ENCODE measurements around the gene NARF. TPM values are rescaled to one million over a fixed set of nuclear protein-coding genes. Genes with fewer than 3 reads are reported as not detected.
"Not testable (repeated sequence)": the region's sequence is repeated elsewhere in the genome, so short reads cannot be mapped to it uniquely, and the experiment has no call there.

The NARF gene
- total RNA-seq, 5 donors from 2014 or later (not counting 1 experiment from before 2014, with no cell fraction given), result 85.7 to 113 (median 101) TPM

DNA sequence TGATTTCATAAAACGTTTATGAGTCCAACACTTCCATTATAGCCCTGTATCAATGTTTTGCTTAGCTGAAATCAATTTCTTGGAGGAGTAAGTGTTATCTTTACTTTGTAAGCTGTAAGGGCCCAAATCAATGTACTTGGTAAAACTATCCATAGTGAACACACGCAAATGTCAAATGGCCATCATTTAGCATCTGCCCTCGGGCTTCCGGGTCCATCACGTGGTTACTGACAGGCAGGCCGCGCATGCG lies 687 bp upstream of the NARF start:
- WGBS (ENCODE audit: insufficient coverage), result 0% methylated on average over 7 of the region's 8 CpGs
- H3K36me3 ChIP-seq (ENCODE audit: control insufficient read depth in 2 of 2, extremely low read depth in 1 of 2, insufficient read depth in 1 of 2, low read length in 1 of 2), result peaks cover 0 to 23% of the 10 kb centered on the region in 2 donors
- peak overlapping the region; percentile 89 for H3K27ac ChIP-seq (ENCODE audit: low read length)
- ChIA-PET POLR2A (interaction anchor here in 1 of 2 donors (0.6 to 1.1 kb wide), 2 partner anchors 38 to 160 kb away, joined by 3 read pairs; no protein-coding TSS in a partner anchor), CTCF (interaction anchor here in 1 of 2 donors (1.1 kb wide), 1 partner anchor 9 kb away, joined by 4 read pairs; no protein-coding TSS in a partner anchor)
- peak overlapping the region; percentile 80 to 86 for H3K4me3 ChIP-seq (ENCODE audit: control insufficient read depth in 1 of 2, extremely low read depth in 1 of 2, low read length in 1 of 2)
- H3K4me1 ChIP-seq (ENCODE audit: control insufficient read depth in 1 of 2, extremely low read depth in 1 of 2, insufficient read depth in 2 of 2, low read length in 2 of 2), result peaks cover 16 to 32% of the 10 kb centered on the region in 2 experiments
- H3K9me3 Mint-ChIP-seq, result no peaks in the 10 kb centered on the region
- H3K27me3 ChIP-seq (replicated peaks in 1 of 2; ENCODE audit: control insufficient read depth in 2 of 2, extremely low read depth in 1 of 2, insufficient read depth in 2 of 2, low read length in 1 of 2), result no peaks in the 10 kb centered on the region
- H3K27me3 Mint-ChIP-seq, result no peaks in the 10 kb centered on the region
- H3K4me1 Mint-ChIP-seq, result peaks cover 27 to 35% (median 33%) of the 10 kb centered on the region in 3 donors
- DNase-seq (peak in 1 of 35 experiments; percentile 87), ATAC-seq (replicated peaks in 1 of 4) (no peak)
- peaks cover 15% of the 10 kb centered on the region for H3K36me3 Mint-ChIP-seq
- peak overlapping the region; percentile 94 to 97 for H3K27ac Mint-ChIP-seq
- H3K9me3 ChIP-seq, result no peaks in the 10 kb centered on the region
- peak overlapping the region; percentile 73 to 93 (median 89) for H3K4me3 Mint-ChIP-seq

- CTCF ChIA-PET, result interaction anchor here in 1 of 2 donors (0.9 kb wide), 1 partner anchor 31 kb away, joined by 3 read pairs; no protein-coding TSS in a partner anchor
- Mint-ChIP-seq H3K36me3 (peaks cover 25% of the 10 kb centered on the region), H3K27ac (peak overlapping the region; percentile 68 to 85), H3K27me3 (no peaks in the 10 kb centered on the region), H3K4me1 (peaks cover 27 to 41% (median 34%) of the 10 kb centered on the region in 3 donors), H3K4me3 (peak overlapping the region; percentile 84 to 93 (median 89)), H3K9me3 (no peaks in the 10 kb centered on the region)
- Histone ChIP-seq H3K27me3 (replicated peaks in 1 of 2; ENCODE audit: control insufficient read depth in 2 of 2, extremely low read depth in 1 of 2, insufficient read depth in 2 of 2, low read length in 1 of 2) (no peaks in the 10 kb centered on the region), H3K4me3 (ENCODE audit: control insufficient read depth in 1 of 2, extremely low read depth in 1 of 2, low read length in 1 of 2) (peak overlapping the region; percentile 80 to 86), H3K36me3 (ENCODE audit: control insufficient read depth in 2 of 2, extremely low read depth in 1 of 2, insufficient read depth in 1 of 2, low read length in 1 of 2) (peaks cover 4 to 34% of the 10 kb centered on the region in 2 donors), H3K9me3 (no peaks in the 10 kb centered on the region), H3K4me1 (ENCODE audit: control insufficient read depth in 1 of 2, extremely low read depth in 1 of 2, insufficient read depth in 2 of 2, low read length in 2 of 2) (peaks cover 16 to 36% of the 10 kb centered on the region in 2 experiments), H3K27ac (ENCODE audit: low read length) (no peak overlapping the region)
- POLR2A ChIA-PET, result no interaction called here
- ATAC-seq (replicated peaks in 1 of 4), result no peak
- under 1% methylated on average over 59 of the region's 62 CpGs for WGBS (ENCODE audit: insufficient coverage)
- peak in 15 of 35 experiments; percentile 6 to 56 (median 16) for DNase-seq
These were observed 414 bp downstream of the NARF start for GRCh38 chr17:82458885-82459424.

- DNase-seq; POLR2A ChIA-PET; H3K27ac ChIP-seq (ENCODE audit: low read length); H3K27ac Mint-ChIP-seq; H3K27me3 Mint-ChIP-seq; H3K9me3 Mint-ChIP-seq; H3K9me3 ChIP-seq; ATAC-seq (replicated peaks in 1 of 4); H3K4me3 ChIP-seq (ENCODE audit: control insufficient read depth in 1 of 2, extremely low read depth in 1 of 2, low read length in 1 of 2); H3K27me3 ChIP-seq (replicated peaks in 1 of 2; ENCODE audit: control insufficient read depth in 2 of 2, extremely low read depth in 1 of 2, insufficient read depth in 2 of 2, low read length in 1 of 2): not testable (repeated sequence)
- peaks cover 27 to 41% (median 34%) of the 10 kb centered on the region in 3 donors for H3K4me1 Mint-ChIP-seq
- peaks cover 35% of the 10 kb centered on the region for H3K36me3 Mint-ChIP-seq
- CTCF ChIA-PET, result interaction anchor here in 1 of 2 donors (0.9 kb wide), 1 partner anchor 32 kb away, joined by 3 read pairs; no protein-coding TSS in a partner anchor
- H3K36me3 ChIP-seq (ENCODE audit: control insufficient read depth in 2 of 2, extremely low read depth in 1 of 2, insufficient read depth in 1 of 2, low read length in 1 of 2), result peaks cover 10 to 44% of the 10 kb centered on the region in 2 donors
- H3K4me1 ChIP-seq (ENCODE audit: control insufficient read depth in 1 of 2, extremely low read depth in 1 of 2, insufficient read depth in 2 of 2, low read length in 2 of 2), result peaks cover 16 to 36% of the 10 kb centered on the region in 2 experiments
- WGBS (ENCODE audit: insufficient coverage), result 100% methylated on average over 1 of the region's 9 CpGs
- peak overlapping the region; percentile 24 to 89 (median 84) for H3K4me3 Mint-ChIP-seq
These were observed 1.4 kb downstream of the NARF start for GRCh38 chr17:82459936-82460335.

- 98% methylated on average over 9 of the region's 10 CpGs for WGBS (ENCODE audit: insufficient coverage)
- Mint-ChIP-seq H3K36me3 (peaks cover 50% of the 10 kb centered on the region), H3K27me3 (no peaks in the 10 kb centered on the region), H3K9me3 (no peaks in the 10 kb centered on the region), H3K4me3 (peak overlapping the region in 1 of 3 donors; percentile 11), H3K27ac (peak overlapping the region; percentile 0 to 63), H3K4me1 (peaks cover 26 to 37% (median 33%) of the 10 kb centered on the region in 3 donors)
- H3K27ac ChIP-seq (ENCODE audit: low read length), result no peak overlapping the region
- CTCF ChIA-PET, result no interaction called here
- H3K4me1 ChIP-seq (ENCODE audit: control insufficient read depth in 1 of 2, extremely low read depth in 1 of 2, insufficient read depth in 2 of 2, low read length in 2 of 2), result peaks cover 13 to 35% of the 10 kb centered on the region in 2 experiments
- no peaks in the 10 kb centered on the region for H3K27me3 ChIP-seq (replicated peaks in 1 of 2; ENCODE audit: control insufficient read depth in 2 of 2, extremely low read depth in 1 of 2, insufficient read depth in 2 of 2, low read length in 1 of 2)
- no peak for DNase-seq
- H3K36me3 ChIP-seq (ENCODE audit: control insufficient read depth in 2 of 2, extremely low read depth in 1 of 2, insufficient read depth in 1 of 2, low read length in 1 of 2), result peaks cover 10 to 58% of the 10 kb centered on the region in 2 donors
- no peak overlapping the region for H3K4me3 ChIP-seq (ENCODE audit: control insufficient read depth in 1 of 2, extremely low read depth in 1 of 2, low read length in 1 of 2)
- H3K9me3 ChIP-seq, result no peaks in the 10 kb centered on the region
- POLR2A ChIA-PET, result no interaction called here
- no peak for ATAC-seq (replicated peaks in 1 of 4)
These were observed 3.4 kb downstream of the NARF start for GRCh38 chr17:82461827-82462524.

- Mint-ChIP-seq H3K27ac (no peak overlapping the region), H3K27me3 (no peaks in the 10 kb centered on the region), H3K9me3 (no peaks in the 10 kb centered on the region), H3K36me3 (peaks cover 51% of the 10 kb centered on the region), H3K4me3 (no peak overlapping the region), H3K4me1 (peaks cover 16 to 26% (median 22%) of the 10 kb centered on the region in 3 donors)
- H3K4me3 ChIP-seq (ENCODE audit: control insufficient read depth in 1 of 2, extremely low read depth in 1 of 2, low read length in 1 of 2), result no peak overlapping the region
- no peaks in the 10 kb centered on the region for H3K9me3 ChIP-seq
- ChIA-PET POLR2A (interaction anchor here in 1 of 2 donors (0.6 kb wide), 1 partner anchor 210 kb away, joined by 3 read pairs; no protein-coding TSS in a partner anchor), CTCF (no interaction called here)
- peaks cover 17 to 66% of the 10 kb centered on the region in 2 donors for H3K36me3 ChIP-seq (ENCODE audit: control insufficient read depth in 2 of 2, extremely low read depth in 1 of 2, insufficient read depth in 1 of 2, low read length in 1 of 2)
- H3K27ac ChIP-seq (ENCODE audit: low read length), result no peak overlapping the region
- DNase-seq (no peak), ATAC-seq (replicated peaks in 1 of 4) (no peak)
- H3K4me1 ChIP-seq (ENCODE audit: control insufficient read depth in 1 of 2, extremely low read depth in 1 of 2, insufficient read depth in 2 of 2, low read length in 2 of 2), result peaks cover 4 to 28% of the 10 kb centered on the region in 2 experiments
- WGBS (ENCODE audit: insufficient coverage), result 94% methylated on average over 6 of the region's 6 CpGs
- no peaks in the 10 kb centered on the region for H3K27me3 ChIP-seq (replicated peaks in 1 of 2; ENCODE audit: control insufficient read depth in 2 of 2, extremely low read depth in 1 of 2, insufficient read depth in 2 of 2, low read length in 1 of 2)
These were observed 4.8 kb downstream of the NARF start for GRCh38 chr17:82463391-82463790.

DNA sequence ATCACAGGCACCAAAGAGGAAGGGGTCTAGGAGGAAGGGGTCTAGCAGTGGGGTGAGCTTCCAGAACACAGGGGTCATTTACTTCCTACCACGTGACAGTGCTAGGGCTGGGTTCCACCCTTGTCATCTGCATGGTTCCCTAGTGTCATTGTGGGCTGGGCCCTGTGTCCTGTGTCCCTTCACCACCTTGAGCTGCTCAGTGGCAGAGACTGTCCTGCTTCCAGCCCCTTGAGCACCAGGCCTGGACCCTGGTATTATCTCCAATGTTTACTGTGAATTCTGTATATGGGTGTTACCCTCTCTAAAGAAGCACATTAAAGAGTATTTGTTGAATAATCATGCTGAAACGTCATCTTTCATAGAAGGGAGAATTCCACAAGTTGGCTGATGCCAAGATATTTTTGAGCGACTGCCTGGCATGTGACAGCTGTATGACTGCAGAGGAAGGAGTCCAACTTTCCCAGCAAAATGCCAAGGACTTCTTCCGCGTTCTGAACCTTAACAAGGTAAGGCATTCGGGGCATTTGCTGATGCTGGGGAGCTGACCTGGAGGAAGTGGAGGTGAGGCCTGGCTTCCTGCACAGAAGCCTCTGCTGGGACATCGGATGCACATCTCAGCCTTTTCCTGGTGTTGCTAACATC lies 5.5 kb downstream of the NARF start:
- Histone ChIP-seq H3K9me3 (no peaks in the 10 kb centered on the region), H3K27me3 (replicated peaks in 1 of 2; ENCODE audit: control insufficient read depth in 2 of 2, extremely low read depth in 1 of 2, insufficient read depth in 2 of 2, low read length in 1 of 2) (no peaks in the 10 kb centered on the region), H3K4me3 (ENCODE audit: control insufficient read depth in 1 of 2, extremely low read depth in 1 of 2, low read length in 1 of 2) (no peak overlapping the region), H3K36me3 (ENCODE audit: control insufficient read depth in 2 of 2, extremely low read depth in 1 of 2, insufficient read depth in 1 of 2, low read length in 1 of 2) (peaks cover 21 to 73% of the 10 kb centered on the region in 2 donors), H3K4me1 (ENCODE audit: control insufficient read depth in 1 of 2, extremely low read depth in 1 of 2, insufficient read depth in 2 of 2, low read length in 2 of 2) (peaks cover 4 to 26% of the 10 kb centered on the region in 2 experiments), H3K27ac (ENCODE audit: low read length) (no peak overlapping the region)
- peaks cover 58% of the 10 kb centered on the region for H3K36me3 Mint-ChIP-seq
- H3K4me1 Mint-ChIP-seq, result peaks cover 16 to 28% (median 20%) of the 10 kb centered on the region in 3 donors
- no peaks in the 10 kb centered on the region for H3K9me3 Mint-ChIP-seq
- ChIA-PET POLR2A (no interaction called here), CTCF (interaction anchor here in 1 of 2 donors (0.5 kb wide), 1 partner anchor 584 kb away, joined by 3 read pairs; no protein-coding TSS in a partner anchor)
- H3K27me3 Mint-ChIP-seq, result no peaks in the 10 kb centered on the region
- ATAC-seq (replicated peaks in 1 of 4) (no peak), DNase-seq (no peak)
- no peak overlapping the region for H3K4me3 Mint-ChIP-seq
- 89% methylated on average over 3 of the region's 7 CpGs for WGBS (ENCODE audit: insufficient coverage)
- H3K27ac Mint-ChIP-seq, result no peak overlapping the region
